GM19324 (cell line): ENCODE results near the gene CXorf38.
"Not testable (repeated sequence)": the region's sequence is repeated elsewhere in the genome, so short reads cannot be mapped to it uniquely, and the experiment has no call there.

Source experiments
- ATAC-seq: cut with Tn5 transposase; IDR thresholded peaks from one replicate; pipeline ENCODE4 v1.9.1; 2021; ENCODE audit warnings: mild to moderate bottlenecking, moderate library complexity; ENCODE audit not compliant: unreplicated experiment, low FRiP score

The CXorf38 gene

GRCh38 chrX:40632199-40632598 is 15.2 kb downstream of the CXorf38 start:
- ATAC-seq = no peak

- ATAC-seq = no peak
These were observed 18.9 kb downstream of the CXorf38 start for GRCh38 chrX:40628506-40628905.

- ATAC-seq = no peak
These were observed 22.1 kb downstream of the CXorf38 start for GRCh38 chrX:40625294-40625693.

- no peak for ATAC-seq
These were observed 23.7 kb downstream of the CXorf38 start for GRCh38 chrX:40623665-40624064.

- no peak for ATAC-seq
These were observed 24.2 kb downstream of the CXorf38 start, which contains the start of gene MPC1L for GRCh38 chrX:40623139-40623536. Gene MPC1L, plus strand, starts transcription at chrX:40623428. Its CDS starts 138 bp downstream, at chrX:40623566.

- no peak for ATAC-seq
These were observed 24.8 kb downstream of the CXorf38 start for GRCh38 chrX:40622479-40623138.

GRCh38 chrX:40617566-40617965 is 29.8 kb downstream of the CXorf38 start:
- ATAC-seq = no peak

- no peak for ATAC-seq
These were observed 31.4 kb downstream of the CXorf38 start for GRCh38 chrX:40615976-40616375.

GRCh38 chrX:40612511-40612910 is 34.9 kb downstream of the CXorf38 start:
- ATAC-seq = no peak

- ATAC-seq = no peak
These were observed 40.0 kb downstream of the CXorf38 start for GRCh38 chrX:40607381-40607780.

- ATAC-seq = no peak
These were observed 43.9 kb downstream of the CXorf38 start for GRCh38 chrX:40603446-40603845.

GRCh38 chrX:40589616-40590321 is 57.6 kb downstream of the CXorf38 start:
- ATAC-seq = not testable (repeated sequence)

- not testable (repeated sequence) for ATAC-seq
These were observed 59.7 kb downstream of the CXorf38 start for GRCh38 chrX:40587623-40588022.

GRCh38 chrX:40582811-40583210 is 64.5 kb downstream of the CXorf38 start:
- ATAC-seq = no peak

GRCh38 chrX:40582178-40582577 is 65.2 kb downstream of the CXorf38 start:
- not testable (repeated sequence) for ATAC-seq

- no peak for ATAC-seq
These were observed 65.9 kb downstream of the CXorf38 start for GRCh38 chrX:40581336-40581920.

GRCh38 chrX:40580537-40581335 is 66.6 kb downstream of the CXorf38 start, which contains the start of gene ATP6AP2:
Gene ATP6AP2, plus strand, starts transcription at chrX:40580970. Its CDS starts 96 bp downstream, at chrX:40581066.
- ATAC-seq = peak; percentile 95

GRCh38 chrX:40579900-40580536 is 67.3 kb downstream of the CXorf38 start:
- no peak for ATAC-seq

- ATAC-seq = no peak
These were observed 68.2 kb downstream of the CXorf38 start for GRCh38 chrX:40579141-40579540.

- no peak for ATAC-seq
These were observed 69.2 kb downstream of the CXorf38 start for GRCh38 chrX:40578039-40578695.
